Astrocyte of the cerebellum (primary cell): ENCODE results near the gene PRCD.
"Not testable (repeated sequence)": the region's sequence is repeated elsewhere in the genome, so short reads cannot be mapped to it uniquely, and the experiment has no call there.

ENCODE experiments used
- DNase-seq: peaks from one replicate; pipeline ENCODE4 v3.0.0-alpha.2; 2011; ENCODE audit warnings: low read depth
- H3K4me3 ChIP-seq: 2 replicates; pipeline ENCODE4 v1.5.1; 2011; ENCODE audit warnings: mild to moderate bottlenecking, low read depth, low read length, moderate library complexity
- CTCF ChIP-seq: IDR thresholded peaks from 2 replicates; pipeline ENCODE4 v1.5.1; 2012; ENCODE audit warnings: low read length, low read depth, moderate library complexity, mild to moderate bottlenecking; ENCODE audit errors: missing control alignments
- in situ Hi-C: cut with HindIII; loops from 2 replicates; pipeline ENCODE4 v1.10.0; 2017; ENCODE audit warnings: low sequenced_read_pairs

Gene PRCD

DNA sequence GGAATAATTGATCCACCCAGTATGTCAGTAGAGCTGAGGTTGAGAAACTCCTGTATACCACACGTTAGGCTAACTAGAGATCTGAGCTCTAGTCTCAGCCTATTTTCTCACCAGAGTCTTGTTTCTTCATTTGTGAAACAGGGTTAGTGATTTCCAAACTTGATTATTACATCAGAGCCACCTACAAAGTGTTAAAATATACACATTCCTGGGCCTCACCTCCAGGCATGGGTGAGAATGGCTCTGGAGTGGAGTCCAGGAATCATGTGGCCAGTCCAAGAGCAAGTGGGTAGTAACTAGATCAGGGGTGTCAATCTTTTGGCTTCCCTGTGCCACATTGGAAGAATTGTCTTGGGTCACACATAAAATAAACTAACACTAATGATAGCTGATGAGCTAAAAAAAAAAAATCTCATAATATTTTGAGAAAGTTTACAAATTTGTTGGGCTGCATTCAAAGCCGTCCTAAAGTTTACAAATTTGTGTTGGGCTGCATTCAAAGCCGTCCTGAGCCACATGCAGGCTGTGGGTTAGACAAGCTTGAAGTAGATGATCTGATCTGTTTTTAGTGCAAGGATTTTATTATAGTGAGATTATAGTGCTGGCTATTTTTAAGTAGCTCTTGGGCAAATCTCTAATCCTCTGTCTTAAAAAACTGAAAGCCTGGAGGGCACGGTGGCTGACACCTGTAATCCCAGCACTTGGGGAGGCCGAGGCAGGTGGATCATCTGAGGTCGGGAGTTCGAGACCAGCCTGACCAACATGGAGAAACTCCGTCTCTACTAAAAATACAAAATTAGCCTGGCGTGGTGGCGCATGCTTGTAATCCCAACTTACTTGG lies 20.4 kb downstream of the PRCD start:
- TF ChIP-seq CTCF, result no peak
- in situ Hi-C loops, result loop anchor here (5.0 to 25.0 kb wide), 2 partner anchors 48 to 177 kb away; partner anchors contain the start of genes JMJD6, METTL23, MFSD11 and SRSF2
- no peak overlapping the region for H3K4me3 ChIP-seq
- no peak for DNase-seq

GRCh38 chr17:76560877-76561221 lies 21.0 kb downstream of the PRCD start:
- in situ Hi-C loops, result loop anchor here (5.0 to 25.0 kb wide), 2 partner anchors 49 to 176 kb away; partner anchors contain the start of genes JMJD6, METTL23, MFSD11 and SRSF2
- TF ChIP-seq CTCF, result no peak
- DNase-seq, result no peak
- no peak overlapping the region for H3K4me3 ChIP-seq

- TF ChIP-seq CTCF, result no peak
- no peak overlapping the region for H3K4me3 ChIP-seq
- DNase-seq, result no peak
- in situ Hi-C loops, result loop anchor here (5.0 to 25.0 kb wide), 2 partner anchors 49 to 176 kb away; partner anchors contain the start of genes JMJD6, METTL23, MFSD11 and SRSF2
These were observed 21.5 kb downstream of the PRCD start for GRCh38 chr17:76561332-76561731.

DNA sequence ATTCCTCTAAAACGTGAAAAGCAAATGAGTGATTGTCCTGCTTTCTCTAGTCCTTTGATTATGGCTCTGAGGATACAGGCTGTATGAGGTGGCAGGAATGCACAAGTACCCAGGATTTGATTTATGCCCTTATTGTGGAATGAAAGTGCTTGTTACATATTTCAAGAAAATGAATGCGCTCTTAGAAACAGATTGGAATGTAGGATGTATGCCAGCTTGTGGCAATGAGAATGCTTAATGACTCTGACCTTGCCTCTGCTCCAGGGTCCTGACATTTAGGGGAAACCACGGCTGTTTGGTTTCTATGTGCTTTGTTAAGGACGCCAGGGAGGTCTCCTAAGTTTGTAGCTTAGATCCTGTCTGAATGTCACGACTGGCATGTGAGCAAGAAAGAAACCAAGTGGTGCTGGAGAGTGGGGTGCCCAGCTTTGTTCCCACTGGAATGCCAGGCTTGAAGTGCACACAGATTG lies 22.0 kb downstream of the PRCD start:
- H3K4me3 ChIP-seq, result no peak overlapping the region
- no peak for TF ChIP-seq CTCF
- in situ Hi-C loops, result loop anchor here (5.0 to 25.0 kb wide), 2 partner anchors 50 to 175 kb away; partner anchors contain the start of genes JMJD6, METTL23, MFSD11 and SRSF2
- DNase-seq, result no peak

GRCh38 chr17:76562734-76563148 lies 22.9 kb downstream of the PRCD start:
- TF ChIP-seq CTCF, result no peak
- in situ Hi-C loops, result loop anchor here (5.0 to 25.0 kb wide), 2 partner anchors 50 to 175 kb away; partner anchors contain the start of genes JMJD6, METTL23, MFSD11 and SRSF2
- no peak overlapping the region for H3K4me3 ChIP-seq
- peak; percentile 54 for DNase-seq

- in situ Hi-C loops, result loop anchor here (5.0 to 25.0 kb wide), 2 partner anchors 51 to 174 kb away; partner anchors contain the start of genes JMJD6, METTL23, MFSD11 and SRSF2
- not testable (repeated sequence) for H3K4me3 ChIP-seq, DNase-seq
These were observed 23.5 kb downstream of the PRCD start for GRCh38 chr17:76563359-76563758.

DNA sequence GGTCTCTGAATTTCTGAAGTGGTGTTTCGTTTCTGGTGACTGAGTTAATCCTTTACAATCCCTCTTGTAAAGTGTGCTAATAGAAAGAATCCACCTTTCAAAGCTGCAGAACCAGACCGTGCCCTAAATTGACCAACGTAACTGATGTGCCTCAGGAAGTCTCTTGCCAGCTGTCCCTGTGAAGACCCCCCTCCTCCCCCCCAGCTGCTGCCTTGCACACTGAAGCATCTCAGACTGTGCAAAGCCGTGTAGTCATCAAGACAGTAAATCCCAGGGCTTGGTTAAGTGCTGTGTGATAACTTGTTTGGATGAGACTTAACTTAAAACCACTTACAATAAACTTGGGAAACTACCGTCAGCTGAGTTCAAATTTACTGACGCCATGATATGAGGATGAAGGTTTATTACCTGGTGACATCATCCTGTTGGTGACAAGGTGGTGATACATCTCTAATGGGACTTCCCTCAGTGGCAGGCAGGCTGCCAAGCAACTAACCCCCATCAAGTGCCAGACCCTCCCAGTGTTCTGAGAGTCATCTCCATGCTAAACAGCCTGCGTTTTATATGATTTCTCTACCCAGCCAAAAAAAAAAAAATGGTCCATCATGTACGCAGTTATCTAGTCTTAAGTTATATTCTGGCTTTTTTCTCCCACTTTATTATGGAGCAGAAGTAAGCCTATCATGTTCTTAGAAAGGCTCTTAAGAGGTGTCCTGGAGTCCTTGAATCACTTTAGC lies 25.3 kb downstream of the PRCD start:
- in situ Hi-C loops, result loop anchor here (5.0 to 25.0 kb wide), 2 partner anchors 53 to 172 kb away; partner anchors contain the start of genes JMJD6, METTL23, MFSD11 and SRSF2
- DNase-seq, result not testable (repeated sequence)

More for the DNA sequence above, 25.3 kb downstream of the PRCD start:
- not testable (repeated sequence) for H3K4me3 ChIP-seq
